ENCODE measurements around the gene DENND1C. TPM values are rescaled to one million over a fixed set of nuclear protein-coding genes. Genes with fewer than 3 reads are reported as not detected.

Gene DENND1C
- total and polyA plus RNA-seq, 9 of the 15 experiments (the other 6 are each of a cell fraction or from before 2014, with no cell fraction given), result 0.03 to 1.2 (median 0.32) TPM; not detected in 1

DNA sequence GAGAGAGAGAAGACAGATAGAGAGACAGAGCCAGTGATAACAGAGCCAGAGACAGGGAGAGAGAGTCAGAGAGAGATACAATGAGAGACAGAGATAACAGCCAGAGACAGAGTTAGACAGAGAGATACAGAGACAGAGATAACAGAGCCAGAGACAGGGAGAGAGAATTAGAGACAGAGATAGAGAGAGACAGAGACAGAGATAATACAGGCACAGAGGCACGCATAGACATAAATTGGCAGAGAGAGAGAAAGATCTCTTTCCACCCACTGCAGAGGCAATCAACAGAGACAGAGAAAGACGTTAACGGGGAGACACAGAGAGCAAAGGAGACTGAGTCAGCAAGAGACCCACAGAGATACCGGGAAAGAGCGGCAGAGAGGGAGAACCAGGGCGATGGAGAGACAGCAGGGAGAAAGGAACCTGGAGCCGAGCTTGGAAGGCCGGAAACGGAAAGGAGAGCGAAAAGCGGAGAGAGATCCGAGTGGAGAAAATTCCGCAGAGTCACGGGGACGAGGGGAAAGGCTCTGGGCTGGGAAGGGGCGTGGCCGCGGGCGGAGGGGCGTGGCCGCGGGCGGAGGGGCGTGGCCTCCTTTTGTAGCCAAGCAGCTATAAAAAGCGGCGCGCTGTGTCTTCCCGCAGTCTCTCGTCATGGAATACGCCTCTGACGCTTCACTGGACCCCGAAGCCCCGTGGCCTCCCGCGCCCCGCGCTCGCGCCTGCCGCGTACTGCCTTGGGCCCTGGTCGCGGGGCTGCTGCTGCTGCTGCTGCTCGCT, 49.0 kb upstream of the DENND1C start, which contains the start of gene TNFSF9 (continued):
- TF ChIP-seq, protein P1, sequence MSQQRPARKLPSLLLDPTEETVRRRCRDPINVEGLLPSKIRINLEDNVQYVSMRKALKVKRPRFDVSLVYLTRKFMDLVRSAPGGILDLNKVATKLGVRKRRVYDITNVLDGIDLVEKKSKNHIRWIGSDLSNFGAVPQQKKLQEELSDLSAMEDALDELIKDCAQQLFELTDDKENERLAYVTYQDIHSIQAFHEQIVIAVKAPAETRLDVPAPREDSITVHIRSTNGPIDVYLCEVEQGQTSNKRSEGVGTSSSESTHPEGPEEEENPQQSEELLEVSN (IDR thresholded peaks at IDR 0.05; ENCODE audit: borderline replicate concordance in 1 of 2, extremely low read depth in 1 of 2, insufficient read depth in 1 of 2, insufficient read length in 1 of 2, low read depth in 1 of 2, low read length in 1 of 2, poor library complexity in 1 of 2, severe bottlenecking in 1 of 2), result peak; percentile 57 to 91
- TF ChIP-seq GABPB1 (CRISPR knock-in tag; IDR thresholded peaks at IDR 0.05), result peak; percentile 72
- TF ChIP-seq, protein P2, sequence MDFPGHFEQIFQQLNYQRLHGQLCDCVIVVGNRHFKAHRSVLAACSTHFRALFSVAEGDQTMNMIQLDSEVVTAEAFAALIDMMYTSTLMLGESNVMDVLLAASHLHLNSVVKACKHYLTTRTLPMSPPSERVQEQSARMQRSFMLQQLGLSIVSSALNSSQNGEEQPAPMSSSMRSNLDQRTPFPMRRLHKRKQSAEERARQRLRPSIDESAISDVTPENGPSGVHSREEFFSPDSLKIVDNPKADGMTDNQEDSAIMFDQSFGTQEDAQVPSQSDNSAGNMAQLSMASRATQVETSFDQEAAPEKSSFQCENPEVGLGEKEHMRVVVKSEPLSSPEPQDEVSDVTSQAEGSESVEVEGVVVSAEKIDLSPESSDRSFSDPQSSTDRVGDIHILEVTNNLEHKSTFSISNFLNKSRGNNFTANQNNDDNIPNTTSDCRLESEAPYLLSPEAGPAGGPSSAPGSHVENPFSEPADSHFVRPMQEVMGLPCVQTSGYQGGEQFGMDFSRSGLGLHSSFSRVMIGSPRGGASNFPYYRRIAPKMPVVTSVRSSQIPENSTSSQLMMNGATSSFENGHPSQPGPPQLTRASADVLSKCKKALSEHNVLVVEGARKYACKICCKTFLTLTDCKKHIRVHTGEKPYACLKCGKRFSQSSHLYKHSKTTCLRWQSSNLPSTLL (IDR thresholded peaks at IDR 0.05), result peak; percentile 61; the same call in 1 of the 2 replicates
- no peak for TF ChIP-seq STAT5B (CRISPR knock-in tag; IDR thresholded peaks at IDR 0.05)
- no peak for TF ChIP-seq PCBP2 (IDR thresholded peaks at IDR 0.05; ENCODE audit: low read depth, low read length, poor library complexity, severe bottlenecking)
- TF ChIP-seq SP1 (CRISPR knock-in tag; IDR thresholded peaks at IDR 0.05), result peak; percentile 85
- no peak for TF ChIP-seq CREBBP (IDR thresholded peaks at IDR 0.05; ENCODE audit: low read depth, low read length)
- TF ChIP-seq ETV5 (CRISPR knock-in tag; IDR thresholded peaks at IDR 0.05; ENCODE audit: low read depth), result peak; percentile 86; the same call in 1 of the 2 replicates
- TF ChIP-seq BACH1 (tag; IDR thresholded peaks at IDR 0.05), result peak; percentile 55; the same call in 1 of the 2 replicates
- TF ChIP-seq ZNF695 (CRISPR knock-in tag; IDR thresholded peaks at IDR 0.05), result no peak
- peak; percentile 87 for TF ChIP-seq CREM (IDR thresholded peaks at IDR 0.05; ENCODE audit: low read depth)
- TF ChIP-seq KLF10 (CRISPR knock-in tag; IDR thresholded peaks at IDR 0.05), result no peak
- TF ChIP-seq NFYB (IDR thresholded peaks at IDR 0.05; ENCODE audit: extremely low read depth, insufficient read length), result no peak
- 0 out of 2 replicates have a peak, but pooled peaks have one; percentile 73 for TF ChIP-seq KDM2B (CRISPR knock-in tag; IDR thresholded peaks at IDR 0.05)
- no peak; the same call in 1 of the 2 replicates for TF ChIP-seq SMARCC2 (IDR thresholded peaks at IDR 0.05; ENCODE audit: low read depth)
- no peak for TF ChIP-seq TCFL5 (CRISPR knock-in tag; conservative IDR thresholded peaks at IDR 0.05)
- no peak for TF ChIP-seq SIX5 (IDR thresholded peaks at IDR 0.05; ENCODE audit: borderline replicate concordance in 1 of 2, insufficient read depth in 1 of 2, low read depth in 1 of 2, low read length in 2 of 2)
- peak; percentile 77; the same call in 1 of the 2 replicates for TF ChIP-seq SMARCA5 (IDR thresholded peaks at IDR 0.05)
- TF ChIP-seq MECOM (CRISPR knock-in tag; IDR thresholded peaks at IDR 0.05), result no peak
- TF ChIP-seq PHB2 (IDR thresholded peaks at IDR 0.05; ENCODE audit: low read depth), result peak; percentile 34; the same call in 1 of the 2 replicates
- TF ChIP-seq ZNF444 (CRISPR knock-in tag; IDR thresholded peaks at IDR 0.05), result no peak
- peak; percentile 68 for TF ChIP-seq MAFF (IDR thresholded peaks at IDR 0.05; ENCODE audit: low read length)
- peak; percentile 44 for TF ChIP-seq ARHGAP35 (IDR thresholded peaks at IDR 0.05; ENCODE audit: partially characterized antibody)
- peak; percentile 60; the same call in 1 of the 2 replicates for TF ChIP-seq MBD2 (IDR thresholded peaks at IDR 0.05; ENCODE audit: borderline replicate concordance, low read depth)
- TF ChIP-seq EHMT2 (IDR thresholded peaks at IDR 0.05), result peak; percentile 81; the same call in 1 of the 2 replicates
- peak; percentile 88 for TF ChIP-seq MAFG (tag; conservative IDR thresholded peaks at IDR 0.05)

Measured in K562 (cell line).